Peyer's patch (tissue), 4 donors: ENCODE measurements around the gene PIPOX.

ENCODE experiments used
- POLR2A ChIP-seq, 2 donors: fragments of 450-650 bp; IDR thresholded peaks; one replicate each; pipeline ENCODE4 v1.5.1; 2017; ENCODE audit warnings: antibody characterized with exemption in 2 of 2, mild to moderate bottlenecking in 2 of 2, moderate library complexity in 2 of 2
- TF ChIP-seq, protein P1 (sequence below), 6 experiments: fragments of 450-650 bp in 4 of 6; fragments of 200-600 bp in 2 of 6; sonication (generic) in 1 of 6; IDR thresholded peaks; one replicate each; pipeline ENCODE4 v1.5.1; 2017 to 2019; ENCODE audit warnings: antibody characterized with exemption in 6 of 6, mild to moderate bottlenecking in 3 of 6, moderate library complexity in 1 of 6

DNA sequence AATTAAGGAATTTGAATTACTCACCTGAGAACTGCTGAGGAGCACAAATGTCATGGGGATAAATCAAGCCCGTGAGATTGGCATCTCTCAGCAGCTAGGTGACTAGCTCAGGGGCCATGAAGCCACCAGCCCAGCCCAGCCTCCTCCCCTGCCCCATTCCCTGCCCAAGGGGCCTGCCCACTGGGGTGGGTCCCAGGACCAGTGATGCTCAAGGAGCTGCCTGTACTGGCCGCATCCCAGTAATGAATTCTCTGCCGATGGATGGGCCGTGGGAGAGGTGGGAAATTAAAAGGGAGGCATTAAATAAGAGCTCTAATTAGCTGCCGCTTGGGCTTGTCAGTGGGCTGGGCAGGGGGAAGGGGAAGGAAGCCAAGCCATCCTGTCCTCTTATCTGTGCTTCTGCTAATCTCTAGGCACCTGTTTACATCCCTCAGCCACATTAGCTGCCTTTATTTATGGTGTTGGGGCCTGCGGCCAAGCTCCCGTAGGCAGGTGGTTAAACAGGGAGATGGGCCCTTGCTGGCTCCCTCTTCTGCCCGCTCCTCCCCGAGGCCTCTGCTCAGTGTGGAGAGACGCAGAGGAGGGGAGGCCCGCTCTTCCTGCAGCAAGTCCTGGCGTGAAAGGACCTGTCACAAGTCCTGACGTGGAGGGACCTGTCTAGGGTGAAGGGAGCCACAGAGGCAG lies 48.8 kb downstream of the PIPOX start:
- TF ChIP-seq, protein P1, sequence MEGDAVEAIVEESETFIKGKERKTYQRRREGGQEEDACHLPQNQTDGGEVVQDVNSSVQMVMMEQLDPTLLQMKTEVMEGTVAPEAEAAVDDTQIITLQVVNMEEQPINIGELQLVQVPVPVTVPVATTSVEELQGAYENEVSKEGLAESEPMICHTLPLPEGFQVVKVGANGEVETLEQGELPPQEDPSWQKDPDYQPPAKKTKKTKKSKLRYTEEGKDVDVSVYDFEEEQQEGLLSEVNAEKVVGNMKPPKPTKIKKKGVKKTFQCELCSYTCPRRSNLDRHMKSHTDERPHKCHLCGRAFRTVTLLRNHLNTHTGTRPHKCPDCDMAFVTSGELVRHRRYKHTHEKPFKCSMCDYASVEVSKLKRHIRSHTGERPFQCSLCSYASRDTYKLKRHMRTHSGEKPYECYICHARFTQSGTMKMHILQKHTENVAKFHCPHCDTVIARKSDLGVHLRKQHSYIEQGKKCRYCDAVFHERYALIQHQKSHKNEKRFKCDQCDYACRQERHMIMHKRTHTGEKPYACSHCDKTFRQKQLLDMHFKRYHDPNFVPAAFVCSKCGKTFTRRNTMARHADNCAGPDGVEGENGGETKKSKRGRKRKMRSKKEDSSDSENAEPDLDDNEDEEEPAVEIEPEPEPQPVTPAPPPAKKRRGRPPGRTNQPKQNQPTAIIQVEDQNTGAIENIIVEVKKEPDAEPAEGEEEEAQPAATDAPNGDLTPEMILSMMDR (IDR thresholded peaks at IDR 0.05) = no peak
- no peak for TF ChIP-seq POLR2A (IDR thresholded peaks at IDR 0.05)
